Measurements from ENCODE around the gene PLA2G2F. TPM values are rescaled to one million over a fixed set of nuclear protein-coding genes. Genes with fewer than 3 reads are reported as not detected.

PLA2G2F gene
- total RNA-seq, 1 donor from 2014 or later = 9.2 TPM

DNA sequence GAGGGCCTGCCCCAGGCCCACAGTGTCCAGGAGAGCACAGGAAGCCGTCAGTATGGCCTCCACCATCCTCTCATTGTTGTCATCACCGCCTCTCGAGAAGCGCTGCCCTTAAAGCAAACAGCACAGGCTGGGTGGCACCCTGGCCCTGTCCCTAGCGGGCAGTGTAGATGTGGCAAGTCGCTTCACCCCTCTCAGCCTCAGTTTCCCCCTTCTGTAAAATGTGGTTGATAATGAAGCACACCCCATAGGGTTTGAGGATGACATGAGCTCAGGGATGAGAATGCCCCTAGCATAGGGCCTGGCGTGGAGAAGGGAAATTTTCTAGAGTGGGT, 13.4 kb downstream of the PLA2G2F start:
- H3K36me3 ChIP-seq (ENCODE audit: control insufficient read depth, insufficient read depth, low read length) = no peaks in the 10 kb centered on the region
- no peak for DNase-seq (ENCODE audit: low read depth)
- H3K27me3 ChIP-seq (ENCODE audit: control insufficient read depth, insufficient read depth, low read length) = no peaks in the 10 kb centered on the region
- TF ChIP-seq, protein P1, sequence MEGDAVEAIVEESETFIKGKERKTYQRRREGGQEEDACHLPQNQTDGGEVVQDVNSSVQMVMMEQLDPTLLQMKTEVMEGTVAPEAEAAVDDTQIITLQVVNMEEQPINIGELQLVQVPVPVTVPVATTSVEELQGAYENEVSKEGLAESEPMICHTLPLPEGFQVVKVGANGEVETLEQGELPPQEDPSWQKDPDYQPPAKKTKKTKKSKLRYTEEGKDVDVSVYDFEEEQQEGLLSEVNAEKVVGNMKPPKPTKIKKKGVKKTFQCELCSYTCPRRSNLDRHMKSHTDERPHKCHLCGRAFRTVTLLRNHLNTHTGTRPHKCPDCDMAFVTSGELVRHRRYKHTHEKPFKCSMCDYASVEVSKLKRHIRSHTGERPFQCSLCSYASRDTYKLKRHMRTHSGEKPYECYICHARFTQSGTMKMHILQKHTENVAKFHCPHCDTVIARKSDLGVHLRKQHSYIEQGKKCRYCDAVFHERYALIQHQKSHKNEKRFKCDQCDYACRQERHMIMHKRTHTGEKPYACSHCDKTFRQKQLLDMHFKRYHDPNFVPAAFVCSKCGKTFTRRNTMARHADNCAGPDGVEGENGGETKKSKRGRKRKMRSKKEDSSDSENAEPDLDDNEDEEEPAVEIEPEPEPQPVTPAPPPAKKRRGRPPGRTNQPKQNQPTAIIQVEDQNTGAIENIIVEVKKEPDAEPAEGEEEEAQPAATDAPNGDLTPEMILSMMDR (IDR thresholded peaks at IDR 0.05; ENCODE audit: insufficient read depth, low read length, poor library complexity, severe bottlenecking) = no peak
- H3K4me3 ChIP-seq (ENCODE audit: low read depth, low read length) = no peak overlapping the region

DNA sequence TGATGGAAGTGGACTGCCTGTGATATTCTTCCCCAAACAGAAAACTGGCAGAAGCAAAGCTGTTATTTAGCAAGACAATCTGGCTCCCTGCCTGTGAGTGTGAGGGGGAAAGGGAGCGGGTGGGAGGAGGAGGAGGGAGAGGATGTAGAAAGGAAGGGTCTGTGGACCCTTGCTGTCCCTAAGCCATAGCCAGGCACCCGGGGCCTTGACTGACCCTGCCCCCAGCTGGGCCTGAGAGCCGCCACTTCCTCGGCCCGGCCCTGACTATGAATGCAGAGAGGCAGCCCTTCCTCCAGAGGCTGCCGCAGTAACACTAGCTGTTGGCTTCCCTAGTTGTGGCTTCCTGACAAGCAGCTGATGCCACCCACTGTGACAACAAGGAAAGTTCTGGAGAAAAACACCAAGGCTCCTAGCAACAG, 13.9 kb downstream of the PLA2G2F start:
- no peak overlapping the region for H3K4me3 ChIP-seq (ENCODE audit: low read depth, low read length)
- H3K27me3 ChIP-seq (ENCODE audit: control insufficient read depth, insufficient read depth, low read length) = no peaks in the 10 kb centered on the region
- H3K36me3 ChIP-seq (ENCODE audit: control insufficient read depth, insufficient read depth, low read length) = no peaks in the 10 kb centered on the region
- TF ChIP-seq, protein P1 (IDR thresholded peaks at IDR 0.05; ENCODE audit: insufficient read depth, low read length, poor library complexity, severe bottlenecking) = no peak
- no peak for DNase-seq (ENCODE audit: low read depth)

DNA sequence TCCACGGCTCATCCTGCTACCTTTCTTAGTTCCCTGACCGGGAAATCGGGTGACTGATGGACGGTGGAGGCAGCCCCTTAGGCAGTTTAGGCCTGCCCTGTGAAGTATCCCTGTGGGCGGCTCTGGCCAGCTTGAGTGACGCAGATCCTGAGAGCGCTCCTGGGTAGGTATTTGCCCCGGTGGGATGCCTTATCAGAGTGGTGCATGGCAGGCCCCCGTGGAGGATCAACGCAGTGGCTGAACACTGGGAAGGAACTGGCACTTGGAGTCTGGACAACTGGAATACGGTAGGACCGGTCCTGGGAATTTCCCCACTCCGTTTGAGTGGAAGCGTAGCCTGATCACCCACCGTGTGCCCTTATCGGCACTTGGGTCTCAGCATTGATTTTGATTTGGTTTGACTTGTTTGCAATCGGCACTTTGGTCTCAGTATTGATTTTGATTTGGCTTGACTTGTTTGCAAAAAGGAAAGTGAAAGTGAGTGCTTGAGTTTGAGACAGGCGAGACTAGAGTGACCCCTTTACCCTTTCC, 15.2 kb downstream of the PLA2G2F start:
- Histone ChIP-seq H3K4me3 (ENCODE audit: low read depth, low read length) (no peak overlapping the region), H3K36me3 (ENCODE audit: control insufficient read depth, insufficient read depth, low read length) (no peaks in the 10 kb centered on the region), H3K27me3 (ENCODE audit: control insufficient read depth, insufficient read depth, low read length) (no peaks in the 10 kb centered on the region)
- DNase-seq (ENCODE audit: low read depth) = no peak
- TF ChIP-seq, protein P1 (IDR thresholded peaks at IDR 0.05; ENCODE audit: insufficient read depth, low read length, poor library complexity, severe bottlenecking) = no peak

- no peak for DNase-seq (ENCODE audit: low read depth)
- no peaks in the 10 kb centered on the region for H3K36me3 ChIP-seq (ENCODE audit: control insufficient read depth, insufficient read depth, low read length)
- no peak overlapping the region for H3K4me3 ChIP-seq (ENCODE audit: low read depth, low read length)
- TF ChIP-seq, protein P1 (IDR thresholded peaks at IDR 0.05; ENCODE audit: insufficient read depth, low read length, poor library complexity, severe bottlenecking) = no peak
- no peaks in the 10 kb centered on the region for H3K27me3 ChIP-seq (ENCODE audit: control insufficient read depth, insufficient read depth, low read length)
Observed at GRCh38 chr1:20158358-20159070, 19.4 kb downstream of the PLA2G2F start.

DNA sequence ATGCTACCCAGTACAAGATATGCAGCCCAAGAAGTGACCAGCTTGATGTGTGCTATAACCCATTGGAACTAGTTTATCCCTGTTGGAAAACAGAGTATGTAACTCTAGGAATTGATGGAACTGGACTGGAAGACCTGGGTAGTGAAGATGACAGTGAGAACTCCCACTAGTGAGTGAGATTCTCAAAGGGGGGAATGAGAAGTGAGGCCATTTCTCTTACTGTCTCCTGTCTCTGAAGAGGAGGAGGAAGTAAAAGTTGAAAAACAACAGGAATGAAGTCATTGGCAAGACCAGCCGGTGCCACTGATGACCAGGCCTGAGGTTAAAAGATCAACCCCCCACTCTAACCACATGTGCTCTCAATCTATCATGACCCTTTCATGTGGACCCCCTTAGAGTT, 20.9 kb downstream of the PLA2G2F start:
- no peak for DNase-seq (ENCODE audit: low read depth)
- TF ChIP-seq, protein P1 (IDR thresholded peaks at IDR 0.05; ENCODE audit: insufficient read depth, low read length, poor library complexity, severe bottlenecking) = no peak

More for the DNA sequence above, 20.9 kb downstream of the PLA2G2F start:
- no peaks in the 10 kb centered on the region for H3K36me3 ChIP-seq (ENCODE audit: control insufficient read depth, insufficient read depth, low read length)
- peaks cover 2% of the 10 kb centered on the region for H3K27me3 ChIP-seq (ENCODE audit: control insufficient read depth, insufficient read depth, low read length)
- H3K4me3 ChIP-seq (ENCODE audit: low read depth, low read length) = no peak overlapping the region

All from kidney epithelial cell (primary cell).